GM21528 (cell line): ENCODE measurements around the gene HK2.
"Not testable (repeated sequence)": the region's sequence is repeated elsewhere in the genome, so short reads cannot be mapped to it uniquely, and the experiment has no call there.

Source experiments
- ATAC-seq: cut with Tn5 transposase; IDR thresholded peaks from one replicate; pipeline ENCODE4 v1.9.1; 2021; ENCODE audit warnings: mild to moderate bottlenecking, moderate library complexity; ENCODE audit not compliant: unreplicated experiment, low FRiP score

HK2 gene

DNA sequence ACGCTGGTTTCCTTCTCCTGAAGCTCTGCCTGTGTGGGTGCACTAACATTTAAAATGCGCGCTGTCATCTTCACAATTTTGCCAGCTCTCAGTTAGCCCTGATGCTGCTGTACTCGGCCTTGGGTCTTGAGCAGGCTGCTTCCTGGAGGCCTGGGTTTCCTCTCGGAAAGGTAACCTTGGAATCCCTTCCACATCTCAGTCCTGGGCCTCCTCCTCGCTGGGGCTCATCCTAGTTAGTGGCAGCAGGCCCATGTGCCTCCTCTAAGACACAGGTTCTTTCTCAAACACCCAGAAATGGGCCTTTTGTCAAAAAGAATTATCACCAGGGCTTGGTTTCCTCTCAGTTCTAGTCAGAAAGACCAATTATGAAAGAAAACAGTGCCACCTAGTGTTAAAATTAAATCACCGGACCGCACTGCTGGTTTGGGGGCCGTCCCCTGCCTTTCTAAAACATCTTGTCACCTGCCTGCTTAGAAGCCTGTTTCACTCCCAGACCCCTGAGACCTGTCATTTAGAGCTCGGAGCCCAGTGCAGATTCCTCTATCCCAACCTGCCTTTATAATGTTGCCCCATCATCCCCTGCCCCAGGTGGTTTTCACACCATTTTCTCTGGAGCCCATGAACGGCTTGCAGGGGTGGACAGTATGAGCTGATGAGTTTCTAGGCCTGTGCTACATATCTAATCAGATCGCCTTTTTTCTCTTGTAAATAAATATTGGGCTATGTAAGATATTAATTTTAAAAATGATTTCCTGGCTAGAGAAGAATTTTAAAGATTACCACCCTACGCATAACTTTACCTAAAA, 42.4 kb downstream of the HK2 start:
- peak; percentile 62 for ATAC-seq

DNA sequence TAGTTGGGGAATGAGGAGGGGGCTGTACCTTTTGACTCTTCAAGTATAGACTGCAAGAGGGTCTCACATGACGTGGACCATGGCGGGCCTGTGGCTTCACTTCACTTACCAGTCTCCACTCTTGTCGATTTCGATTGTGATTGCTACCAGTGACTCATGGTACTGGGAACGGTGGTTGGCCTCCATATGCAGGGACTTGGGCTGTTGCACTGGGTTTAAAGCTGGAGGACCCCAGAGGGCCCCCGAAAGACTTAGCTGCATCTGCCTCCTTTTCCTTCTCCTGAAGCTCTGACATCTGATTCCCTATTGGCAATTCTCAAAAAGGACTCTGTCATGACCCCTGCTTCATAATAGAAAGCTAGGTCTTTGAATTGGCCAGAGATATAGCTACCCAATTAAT, 43.4 kb downstream of the HK2 start:
- no peak for ATAC-seq

- no peak for ATAC-seq
These were observed 44.0 kb downstream of the HK2 start for GRCh38 chr2:74877781-74878433.

DNA sequence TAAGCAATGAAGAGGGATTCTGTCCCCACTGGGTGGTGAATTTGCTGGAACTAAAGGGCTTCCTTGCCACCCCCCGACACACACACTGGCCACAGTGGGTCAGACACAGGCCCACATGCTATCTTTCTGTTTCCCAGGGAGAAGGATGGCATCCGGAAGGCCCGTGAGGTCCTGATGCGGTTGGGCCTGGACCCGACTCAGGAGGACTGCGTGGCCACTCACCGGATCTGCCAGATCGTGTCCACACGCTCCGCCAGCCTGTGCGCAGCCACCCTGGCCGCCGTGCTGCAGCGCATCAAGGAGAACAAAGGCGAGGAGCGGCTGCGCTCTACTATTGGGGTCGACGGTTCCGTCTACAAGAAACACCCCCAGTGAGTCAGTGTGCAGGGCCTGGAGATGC, 44.6 kb downstream of the HK2 start:
- ATAC-seq: no peak

- no peak for ATAC-seq
These were observed 46.3 kb downstream of the HK2 start for GRCh38 chr2:74880054-74880728.

- no peak for ATAC-seq
These were observed 47.2 kb downstream of the HK2 start for GRCh38 chr2:74881176-74881575.

GRCh38 chr2:74881626-74882298, 47.8 kb downstream of the HK2 start:
- no peak for ATAC-seq

DNA sequence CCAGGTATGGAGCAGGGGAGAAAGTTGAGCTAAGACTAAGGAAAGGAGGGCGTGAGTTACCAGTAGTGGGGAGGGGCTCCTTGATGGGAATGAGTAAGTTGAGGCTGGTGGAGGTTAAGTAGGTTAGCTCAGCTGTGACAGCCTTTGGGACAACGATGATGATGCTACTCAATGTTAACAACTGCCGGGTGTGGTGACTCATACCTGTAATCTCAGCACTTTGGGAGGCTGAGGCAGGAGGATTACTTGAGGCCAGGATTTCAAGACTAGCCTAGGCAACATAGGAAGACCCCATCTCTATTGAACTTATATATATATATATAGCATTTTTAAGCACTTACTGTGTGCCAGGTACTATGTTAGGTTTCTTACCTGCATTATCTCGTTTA, 48.4 kb downstream of the HK2 start:
- ATAC-seq: no peak

DNA sequence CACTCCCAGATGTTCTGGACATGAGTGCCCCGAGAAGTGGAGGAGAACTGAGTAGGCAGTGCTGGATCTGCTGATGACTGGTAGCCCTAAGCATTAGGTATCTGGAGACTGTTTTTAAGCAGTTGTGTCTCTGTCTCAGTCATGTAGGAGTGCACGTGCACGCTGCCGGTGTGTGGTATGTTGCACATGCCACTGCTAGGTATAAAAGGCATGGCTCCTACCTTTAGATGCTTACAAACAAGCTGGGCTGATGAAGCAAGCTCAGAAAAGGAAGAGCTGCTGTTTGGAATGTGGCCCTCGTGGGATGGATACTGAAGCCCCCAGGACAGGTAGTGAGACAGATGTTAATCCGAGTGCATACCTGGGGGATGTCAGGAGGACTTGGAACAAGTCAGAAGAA, 49.1 kb downstream of the HK2 start:
- no peak for ATAC-seq

- ATAC-seq: no peak
These were observed 50.3 kb downstream of the HK2 start for GRCh38 chr2:74884118-74884762.

- no peak for ATAC-seq
These were observed 50.9 kb downstream of the HK2 start for GRCh38 chr2:74884866-74885265.

- ATAC-seq: no peak
These were observed 52.3 kb downstream of the HK2 start for GRCh38 chr2:74886251-74886650.

DNA sequence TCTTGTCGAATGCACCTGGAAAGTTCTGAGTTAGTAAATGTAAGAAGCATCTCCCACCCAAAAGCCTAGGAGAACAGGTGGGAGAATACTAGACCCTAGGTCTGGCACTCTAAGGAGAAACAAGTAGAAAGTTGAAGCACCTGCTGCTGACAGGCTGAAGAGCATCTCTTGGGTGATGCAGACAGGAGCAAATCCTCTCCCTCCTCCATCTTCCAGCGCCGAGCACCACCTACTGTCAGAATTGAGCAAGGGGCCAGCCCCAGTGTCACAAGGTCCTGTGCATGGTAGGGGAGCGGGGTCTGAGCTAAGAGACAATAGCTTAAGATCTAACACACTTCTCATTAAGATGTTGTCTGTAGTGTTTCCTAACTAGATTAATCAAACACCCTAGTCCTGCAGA, 52.9 kb downstream of the HK2 start:
- ATAC-seq: no peak

DNA sequence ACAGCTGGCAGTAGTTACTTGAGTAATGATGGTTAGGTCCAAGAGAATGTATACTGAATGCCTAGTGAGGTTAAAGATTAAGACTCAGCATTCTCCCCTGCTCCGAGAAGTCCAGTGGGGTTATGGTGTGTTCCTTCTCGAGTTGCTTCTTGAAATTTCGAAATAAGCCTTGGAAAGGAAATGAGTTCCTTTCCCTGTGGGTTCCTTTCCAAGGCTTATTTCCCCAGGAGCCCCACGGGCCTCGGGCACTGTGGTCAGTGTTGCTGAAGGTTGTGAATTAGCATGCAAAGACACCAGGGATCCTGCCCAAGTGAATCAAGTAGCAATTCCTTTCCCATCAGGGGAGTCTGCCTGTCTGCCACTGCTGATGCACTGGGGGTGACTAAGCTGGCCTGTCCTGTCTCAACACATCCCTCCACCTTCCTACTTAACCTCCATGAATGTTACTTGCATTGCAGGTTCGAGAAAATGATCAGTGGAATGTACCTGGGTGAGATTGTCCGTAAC, 53.6 kb downstream of the HK2 start:
- no peak for ATAC-seq

- ATAC-seq: no peak
These were observed 54.2 kb downstream of the HK2 start for GRCh38 chr2:74887960-74888700.

GRCh38 chr2:74889159-74889558, 55.2 kb downstream of the HK2 start:
- no peak for ATAC-seq

DNA sequence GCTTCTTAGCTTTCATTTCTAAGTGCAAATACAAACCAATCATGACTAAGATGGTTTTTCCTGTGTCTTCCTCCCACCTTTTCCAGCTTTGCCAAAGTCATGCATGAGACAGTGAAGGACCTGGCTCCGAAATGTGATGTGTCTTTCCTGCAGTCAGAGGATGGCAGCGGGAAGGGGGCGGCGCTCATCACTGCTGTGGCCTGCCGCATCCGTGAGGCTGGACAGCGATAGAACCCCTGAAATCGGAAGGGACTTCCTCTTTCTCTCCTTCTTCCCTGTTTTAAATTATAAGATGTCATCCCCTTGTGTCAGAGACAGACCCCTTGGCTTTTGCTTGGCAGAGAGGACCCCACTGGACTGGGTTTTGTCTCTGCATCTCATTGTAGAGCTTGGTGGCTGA, 56.8 kb downstream of the HK2 start:
- ATAC-seq: no peak

DNA sequence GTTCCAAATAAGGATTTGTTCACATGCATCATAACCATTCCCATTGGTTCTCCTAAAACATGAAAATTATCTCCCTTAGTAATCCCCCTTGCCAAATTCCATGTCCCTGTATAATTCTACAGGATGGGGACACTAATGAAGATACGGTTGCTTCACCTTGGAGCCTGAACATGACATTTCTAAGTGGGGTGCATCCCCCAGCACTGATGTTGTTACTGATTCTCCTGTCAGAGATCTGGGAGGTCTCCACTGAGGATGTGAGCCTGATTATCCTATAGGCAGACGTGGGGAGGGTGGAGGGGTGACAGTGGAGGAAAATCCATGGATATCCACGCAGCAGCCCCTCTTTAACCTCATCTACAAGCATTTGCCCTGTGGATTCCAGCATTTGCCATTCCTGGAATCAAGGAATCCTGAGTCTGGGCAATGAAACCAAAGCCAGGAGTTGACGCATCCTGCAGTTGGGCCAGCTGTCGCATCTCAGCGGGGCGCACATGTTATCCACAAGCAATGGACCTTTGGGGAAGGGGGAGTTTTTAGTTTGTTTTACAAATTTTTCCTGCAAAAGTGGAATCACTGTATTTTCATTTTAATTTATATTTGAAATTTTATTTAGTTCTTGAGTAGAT, 57.3 kb downstream of the HK2 start:
- ATAC-seq: no peak

DNA sequence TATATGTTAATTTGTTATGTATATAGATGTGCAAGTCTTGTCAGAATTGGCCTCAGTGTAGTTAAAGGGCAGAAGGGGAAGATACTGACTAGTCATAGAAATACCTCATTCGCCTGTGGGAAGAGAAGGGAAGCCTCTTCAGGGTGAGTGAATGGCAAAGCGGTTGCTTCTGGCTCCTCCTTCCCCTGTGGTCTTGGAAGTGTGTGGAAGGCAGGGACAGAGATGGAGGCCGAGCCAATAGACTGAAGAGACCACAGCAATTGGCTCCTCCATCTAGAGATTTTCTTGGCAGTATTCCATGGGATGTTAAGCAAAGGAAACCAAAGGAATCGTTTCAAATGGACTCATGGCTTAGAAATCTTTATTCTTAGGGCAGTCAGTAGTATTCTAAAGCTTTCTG, 57.9 kb downstream of the HK2 start:
- ATAC-seq: not testable (repeated sequence)
